Measurements from ENCODE around the gene SETD3. TPM values are rescaled to one million over a fixed set of nuclear protein-coding genes. Genes with fewer than 3 reads are reported as not detected.

SETD3 gene
- total RNA-seq, 1 donor from 2014 or later: 60.6 TPM

DNA sequence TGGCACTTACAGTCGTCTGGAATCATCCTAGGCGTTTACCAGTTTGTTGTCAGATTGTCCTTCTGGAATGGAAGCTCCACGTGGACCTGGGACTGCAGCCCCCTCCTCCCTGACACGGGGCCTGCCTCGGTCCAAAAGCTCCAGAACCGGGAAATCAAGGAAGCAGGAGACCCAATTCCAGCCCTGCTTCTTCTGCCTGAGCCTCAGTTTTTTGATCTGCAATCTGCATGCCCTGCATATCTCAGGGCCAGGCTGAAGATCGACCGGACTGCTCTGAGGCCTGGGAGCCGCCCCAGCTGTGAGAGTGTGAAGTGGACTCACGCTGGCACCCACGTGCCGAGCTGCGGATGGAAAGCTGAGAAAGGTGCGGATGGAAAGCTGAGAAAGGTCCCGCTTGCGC lies 98.6 kb downstream of the SETD3 start:
- intact Hi-C loops (cut with micrococcal nuclease): no loop called here
- Mint-ChIP-seq H3K27me3 (ENCODE audit: insufficient read depth) (peaks cover 5% of the 10 kb centered on the region), H3K27ac (no peak overlapping the region), H3K4me3 (no peak overlapping the region), H3K9me3 (no peaks in the 10 kb centered on the region), H3K36me3 (ENCODE audit: low read depth) (peaks cover under 1% of the 10 kb centered on the region), H3K4me1 (ENCODE audit: low read depth) (no peaks in the 10 kb centered on the region)
- DNase-seq (ENCODE audit: low spot score): no peak

DNA sequence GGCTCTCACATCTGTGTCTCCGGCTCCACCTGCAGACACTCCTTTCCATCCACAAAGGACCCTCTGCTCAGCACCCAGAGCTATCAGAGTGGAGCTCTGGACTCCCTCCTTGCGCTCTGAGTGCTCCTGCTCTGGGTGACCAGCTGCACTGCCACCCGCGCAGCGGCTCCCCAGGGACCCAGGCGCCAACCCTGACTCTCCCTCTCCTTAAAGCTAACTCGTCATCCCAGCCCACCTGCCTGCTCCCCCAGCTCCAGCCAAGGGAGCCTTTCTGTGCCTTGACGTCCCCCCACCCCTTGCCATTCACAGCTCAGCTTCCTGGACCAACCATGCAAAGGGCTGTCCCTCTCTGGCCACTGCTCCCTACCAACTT lies 99.0 kb downstream of the SETD3 start:
- H3K4me3 Mint-ChIP-seq: no peak overlapping the region
- H3K27ac Mint-ChIP-seq: no peak overlapping the region
- DNase-seq (ENCODE audit: low spot score): no peak
- peaks cover 5% of the 10 kb centered on the region for H3K27me3 Mint-ChIP-seq (ENCODE audit: insufficient read depth)
- H3K4me1 Mint-ChIP-seq (ENCODE audit: low read depth): no peaks in the 10 kb centered on the region
- intact Hi-C loops (cut with micrococcal nuclease): no loop called here
- H3K9me3 Mint-ChIP-seq: no peaks in the 10 kb centered on the region
- H3K36me3 Mint-ChIP-seq (ENCODE audit: low read depth): no peaks in the 10 kb centered on the region

DNA sequence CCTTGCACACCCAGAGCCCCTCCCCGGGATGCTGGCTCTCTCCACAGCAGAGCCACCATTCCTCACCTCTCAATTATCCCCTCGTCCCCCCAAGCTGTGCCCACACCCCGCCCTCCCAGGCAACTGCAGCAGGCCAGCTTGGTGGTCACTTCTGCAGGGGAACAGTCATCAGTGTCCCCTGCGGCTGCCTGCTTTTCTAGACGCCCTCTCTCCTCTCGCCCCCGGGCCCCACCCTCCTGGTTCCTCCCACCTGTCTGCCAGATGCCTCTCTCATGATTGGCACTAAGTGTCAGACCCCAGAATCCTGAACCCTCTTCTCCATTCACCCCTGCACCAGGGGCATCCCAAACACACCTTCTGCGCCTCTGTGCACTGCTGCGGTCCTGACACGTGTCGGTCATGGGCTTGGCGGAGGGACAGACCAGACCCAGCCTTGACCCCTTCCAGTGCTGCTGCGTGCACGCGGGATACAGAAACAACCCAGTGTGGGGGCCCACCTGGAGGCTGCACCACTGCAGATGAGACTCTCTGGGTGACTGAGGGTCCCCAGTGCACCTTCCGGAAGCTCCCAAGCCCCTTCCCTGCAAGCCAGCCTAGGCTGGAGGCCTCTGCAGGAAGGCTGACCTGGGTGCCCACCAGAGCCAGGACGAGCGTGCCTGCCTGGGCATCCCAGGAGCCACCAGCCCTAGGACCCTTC lies 99.5 kb downstream of the SETD3 start:
- DNase-seq (ENCODE audit: low spot score): no peak
- H3K9me3 Mint-ChIP-seq: no peaks in the 10 kb centered on the region
- H3K4me3 Mint-ChIP-seq: no peak overlapping the region
- H3K27ac Mint-ChIP-seq: no peak overlapping the region
- H3K27me3 Mint-ChIP-seq (ENCODE audit: insufficient read depth): peaks cover 5% of the 10 kb centered on the region
- intact Hi-C loops (cut with micrococcal nuclease): no loop called here
- no peaks in the 10 kb centered on the region for H3K4me1 Mint-ChIP-seq (ENCODE audit: low read depth)
- H3K36me3 Mint-ChIP-seq (ENCODE audit: low read depth): no peaks in the 10 kb centered on the region

DNA sequence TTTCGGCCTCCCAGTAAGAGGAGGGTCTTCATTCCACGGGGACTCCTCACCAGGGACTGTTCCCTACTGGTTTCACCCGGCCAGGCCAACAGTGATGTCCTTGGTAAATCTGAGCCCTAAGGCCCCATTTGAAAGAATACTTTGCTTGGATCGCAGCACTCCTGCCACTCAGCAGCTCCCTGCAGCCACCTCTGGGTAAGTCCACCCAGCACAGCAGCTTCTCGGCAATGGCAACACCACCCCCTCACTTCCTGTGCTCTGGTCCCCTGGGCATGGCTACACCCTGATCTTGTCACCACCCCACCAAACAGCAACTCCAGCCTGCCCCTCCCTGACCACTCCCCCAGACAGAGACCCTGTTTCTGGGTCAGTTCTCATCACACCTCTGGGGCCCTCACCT lies 100.3 kb downstream of the SETD3 start:
- H3K4me1 Mint-ChIP-seq (ENCODE audit: low read depth): no peaks in the 10 kb centered on the region
- H3K27me3 Mint-ChIP-seq (ENCODE audit: insufficient read depth): peaks cover 5% of the 10 kb centered on the region
- no peaks in the 10 kb centered on the region for H3K36me3 Mint-ChIP-seq (ENCODE audit: low read depth)
- no peak for DNase-seq (ENCODE audit: low spot score)
- H3K27ac Mint-ChIP-seq: no peak overlapping the region
- intact Hi-C loops (cut with micrococcal nuclease): no loop called here
- no peaks in the 10 kb centered on the region for H3K9me3 Mint-ChIP-seq
- no peak overlapping the region for H3K4me3 Mint-ChIP-seq

- H3K9me3 Mint-ChIP-seq: no peaks in the 10 kb centered on the region
- H3K4me3 Mint-ChIP-seq: no peak overlapping the region
- H3K27me3 Mint-ChIP-seq (ENCODE audit: insufficient read depth): peaks cover 3% of the 10 kb centered on the region
- no peak for DNase-seq (ENCODE audit: low spot score)
- no peaks in the 10 kb centered on the region for H3K36me3 Mint-ChIP-seq (ENCODE audit: low read depth)
- no peaks in the 10 kb centered on the region for H3K4me1 Mint-ChIP-seq (ENCODE audit: low read depth)
- intact Hi-C loops (cut with micrococcal nuclease): no loop called here
- no peak overlapping the region for H3K27ac Mint-ChIP-seq
Observed at GRCh38 chr14:99378782-99379214, 101.9 kb downstream of the SETD3 start.

DNA sequence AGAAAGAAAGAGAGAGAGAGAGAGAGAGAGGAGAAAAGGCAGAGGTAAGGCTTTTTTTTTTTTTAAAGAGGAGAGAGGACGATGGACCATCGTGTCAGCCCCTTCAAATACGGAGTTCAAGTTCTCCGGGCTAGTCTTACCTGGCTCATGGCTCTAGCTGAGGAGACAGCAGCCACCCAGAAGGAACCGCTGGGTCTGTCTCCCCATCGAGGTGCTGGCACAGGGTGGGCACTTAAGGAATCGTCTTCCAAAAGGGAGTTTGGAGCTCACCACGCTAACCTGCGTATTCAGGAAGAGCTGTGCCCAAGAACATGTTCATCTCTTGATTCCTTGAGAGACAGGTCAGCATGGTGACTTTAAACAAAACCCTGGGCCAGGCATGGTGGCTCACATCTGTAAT lies 102.7 kb downstream of the SETD3 start:
- intact Hi-C loops (cut with micrococcal nuclease): no loop called here
- no peak for DNase-seq (ENCODE audit: low spot score)
- Mint-ChIP-seq H3K27ac (no peak overlapping the region), H3K4me3 (no peak overlapping the region), H3K4me1 (ENCODE audit: low read depth) (no peaks in the 10 kb centered on the region), H3K9me3 (no peaks in the 10 kb centered on the region), H3K27me3 (ENCODE audit: insufficient read depth) (peaks cover 6% of the 10 kb centered on the region), H3K36me3 (ENCODE audit: low read depth) (no peaks in the 10 kb centered on the region)

DNA sequence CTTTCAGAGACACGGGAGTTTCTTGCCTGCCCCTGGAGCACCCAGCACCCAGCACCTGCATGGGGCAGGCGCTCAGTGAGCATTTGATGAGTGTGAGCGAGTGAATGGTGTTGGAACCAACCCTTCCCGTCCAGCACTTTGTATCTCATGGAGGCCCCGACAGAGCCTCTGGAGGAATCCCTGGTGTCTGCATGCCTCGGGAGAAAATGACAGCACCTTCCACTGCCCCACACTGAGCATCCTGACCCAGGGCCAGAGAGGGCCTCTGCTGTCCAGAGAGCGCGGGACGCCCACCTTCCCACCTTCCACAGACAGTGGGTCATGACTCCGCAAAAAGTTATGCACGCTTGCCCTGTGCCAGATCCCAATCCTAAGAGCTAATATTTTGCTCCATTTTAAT lies 105.7 kb downstream of the SETD3 start:
- Mint-ChIP-seq H3K4me1 (ENCODE audit: low read depth) (no peaks in the 10 kb centered on the region), H3K9me3 (no peaks in the 10 kb centered on the region), H3K27ac (no peak overlapping the region), H3K36me3 (ENCODE audit: low read depth) (no peaks in the 10 kb centered on the region), H3K27me3 (ENCODE audit: insufficient read depth) (peaks cover 13% of the 10 kb centered on the region), H3K4me3 (no peak overlapping the region)
- DNase-seq (ENCODE audit: low spot score): no peak
- intact Hi-C loops (cut with micrococcal nuclease): no loop called here

GRCh38 chr14:99363616-99364290 lies 116.9 kb downstream of the SETD3 start:
- no peak for DNase-seq (ENCODE audit: low spot score)
- peaks cover 4% of the 10 kb centered on the region for H3K27me3 Mint-ChIP-seq (ENCODE audit: insufficient read depth)
- no peaks in the 10 kb centered on the region for H3K9me3 Mint-ChIP-seq
- H3K27ac Mint-ChIP-seq: no peak overlapping the region
- H3K4me3 Mint-ChIP-seq: no peak overlapping the region
- intact Hi-C loops (cut with micrococcal nuclease): no loop called here
- H3K36me3 Mint-ChIP-seq (ENCODE audit: low read depth): no peaks in the 10 kb centered on the region
- H3K4me1 Mint-ChIP-seq (ENCODE audit: low read depth): no peaks in the 10 kb centered on the region

- Mint-ChIP-seq H3K27ac (no peak overlapping the region), H3K36me3 (ENCODE audit: low read depth) (no peaks in the 10 kb centered on the region), H3K27me3 (ENCODE audit: insufficient read depth) (peaks cover 4% of the 10 kb centered on the region), H3K4me3 (no peak overlapping the region), H3K9me3 (no peaks in the 10 kb centered on the region), H3K4me1 (ENCODE audit: low read depth) (no peaks in the 10 kb centered on the region)
- no peak for DNase-seq (ENCODE audit: low spot score)
- intact Hi-C loops (cut with micrococcal nuclease): no loop called here
Observed at GRCh38 chr14:99363051-99363450, 117.6 kb downstream of the SETD3 start.

GRCh38 chr14:99361596-99362215 lies 119.0 kb downstream of the SETD3 start:
- intact Hi-C loops (cut with micrococcal nuclease): no loop called here
- no peaks in the 10 kb centered on the region for H3K9me3 Mint-ChIP-seq
- no peaks in the 10 kb centered on the region for H3K36me3 Mint-ChIP-seq (ENCODE audit: low read depth)
- no peaks in the 10 kb centered on the region for H3K4me1 Mint-ChIP-seq (ENCODE audit: low read depth)
- peaks cover 4% of the 10 kb centered on the region for H3K27me3 Mint-ChIP-seq (ENCODE audit: insufficient read depth)
- no peak overlapping the region for H3K27ac Mint-ChIP-seq
- DNase-seq (ENCODE audit: low spot score): no peak
- no peak overlapping the region for H3K4me3 Mint-ChIP-seq

GRCh38 chr14:99360774-99361595 lies 119.7 kb downstream of the SETD3 start:
- no peak for DNase-seq (ENCODE audit: low spot score)

GRCh38 chr14:99359906-99360305 lies 120.8 kb downstream of the SETD3 start:
- no peaks in the 10 kb centered on the region for H3K36me3 Mint-ChIP-seq (ENCODE audit: low read depth)
- intact Hi-C loops (cut with micrococcal nuclease): no loop called here
- no peak for DNase-seq (ENCODE audit: low spot score)
- no peaks in the 10 kb centered on the region for H3K9me3 Mint-ChIP-seq
- peaks cover 4% of the 10 kb centered on the region for H3K27me3 Mint-ChIP-seq (ENCODE audit: insufficient read depth)
- no peak overlapping the region for H3K27ac Mint-ChIP-seq
- H3K4me1 Mint-ChIP-seq (ENCODE audit: low read depth): no peaks in the 10 kb centered on the region
- no peak overlapping the region for H3K4me3 Mint-ChIP-seq

More at GRCh38 chr14:99360774-99361595, 119.7 kb downstream of the SETD3 start:
- no peaks in the 10 kb centered on the region for H3K36me3 Mint-ChIP-seq (ENCODE audit: low read depth)
- no peaks in the 10 kb centered on the region for H3K9me3 Mint-ChIP-seq
- no peak overlapping the region for H3K27ac Mint-ChIP-seq
- intact Hi-C loops (cut with micrococcal nuclease): no loop called here
- peaks cover 4% of the 10 kb centered on the region for H3K27me3 Mint-ChIP-seq (ENCODE audit: insufficient read depth)
- H3K4me3 Mint-ChIP-seq: no peak overlapping the region
- no peaks in the 10 kb centered on the region for H3K4me1 Mint-ChIP-seq (ENCODE audit: low read depth)

Data from activated T-helper 1 cell treated with anti-CD3 and anti-CD28 coated beads, Interleukin-12 subunit alpha, Interleukin-12 subunit beta, Interleukin-2, Interleukin-4 antibody, amounts not matched to agents 30 ng/mL and 10 ng/mL and 1 ng/mL, durations not matched to agents 14 hours and 24 hours and 36 hours (primary cell).